D341Med (cell line): ENCODE data around the gene FNDC3B.

Experiments used
- DNase-seq: peaks from one replicate; pipeline ENCODE4 v3.0.0; 2012; ENCODE audit warnings: low spot score

FNDC3B gene

GRCh38 chr3:172369590-172370259, 330.3 kb downstream of the FNDC3B start:
- no peak for DNase-seq

- no peak for DNase-seq
Measured at GRCh38 chr3:172370419-172370818, 331.0 kb downstream of the FNDC3B start.

- DNase-seq: no peak
Measured at GRCh38 chr3:172371544-172371943, 332.2 kb downstream of the FNDC3B start.

GRCh38 chr3:172372895-172373294, 333.5 kb downstream of the FNDC3B start:
- no peak for DNase-seq

GRCh38 chr3:172373912-172374311, 334.5 kb downstream of the FNDC3B start:
- DNase-seq: no peak

- DNase-seq: no peak
Measured at GRCh38 chr3:172375206-172375850, 335.9 kb downstream of the FNDC3B start.

GRCh38 chr3:172376402-172376801, 337.0 kb downstream of the FNDC3B start:
- no peak for DNase-seq

GRCh38 chr3:172376881-172377280, 337.5 kb downstream of the FNDC3B start:
- no peak for DNase-seq

- DNase-seq: no peak
Measured at GRCh38 chr3:172378439-172378838, 339.1 kb downstream of the FNDC3B start.

GRCh38 chr3:172379372-172379771, 340.0 kb downstream of the FNDC3B start:
- no peak for DNase-seq

- no peak for DNase-seq
Measured at GRCh38 chr3:172380632-172381031, 341.3 kb downstream of the FNDC3B start.

GRCh38 chr3:172383306-172383796, 344.0 kb downstream of the FNDC3B start:
- DNase-seq: no peak

- DNase-seq: no peak
Measured at GRCh38 chr3:172384836-172385235, 345.5 kb downstream of the FNDC3B start.

GRCh38 chr3:172387728-172388127, 348.4 kb downstream of the FNDC3B start:
- DNase-seq: no peak

- DNase-seq: no peak
Measured at GRCh38 chr3:172388412-172389078, 349.2 kb downstream of the FNDC3B start.

- DNase-seq: no peak
Measured at GRCh38 chr3:172390792-172391191, 351.4 kb downstream of the FNDC3B start.

GRCh38 chr3:172391592-172392302, 352.4 kb downstream of the FNDC3B start:
- DNase-seq: no peak

- DNase-seq: no peak
Measured at GRCh38 chr3:172394692-172395091, 355.3 kb downstream of the FNDC3B start.

- no peak for DNase-seq
Measured at GRCh38 chr3:172396400-172396799, 357.0 kb downstream of the FNDC3B start.

- DNase-seq: no peak
Measured at GRCh38 chr3:172397716-172398405, 358.5 kb downstream of the FNDC3B start.

- DNase-seq: no peak
Measured at GRCh38 chr3:172398484-172398883, 359.1 kb downstream of the FNDC3B start.

- DNase-seq: no peak
Measured at GRCh38 chr3:172402090-172402489, 362.7 kb downstream of the FNDC3B start.
